HG03196 (cell line): ENCODE results near the gene MBLAC2.

ENCODE experiments used
- ATAC-seq: cut with Tn5 transposase; IDR thresholded peaks from one replicate; pipeline ENCODE4 v1.9.1; 2021; ENCODE audit not compliant: unreplicated experiment

The MBLAC2 gene

GRCh38 chr5:90474235-90475107 is at the start of gene MBLAC2, which contains the start of gene POLR3G:
MBLAC2 (minus strand) TSS chr5:90474771; CDS start chr5:90474292, 479 bp downstream.
POLR3G (plus strand) TSS chr5:90474864; CDS start chr5:90485568, 10,704 bp downstream.
- peak; percentile 86 for ATAC-seq

- no peak for ATAC-seq
These were observed 44.5 kb upstream of the MBLAC2 start for GRCh38 chr5:90519081-90519480.

GRCh38 chr5:90518661-90519060 is 44.1 kb upstream of the MBLAC2 start:
- no peak for ATAC-seq

- no peak for ATAC-seq
These were observed 39.9 kb upstream of the MBLAC2 start for GRCh38 chr5:90514520-90514919.

GRCh38 chr5:90510438-90510837 is 35.9 kb upstream of the MBLAC2 start:
- no peak for ATAC-seq

- ATAC-seq = no peak
These were observed 31.6 kb upstream of the MBLAC2 start for GRCh38 chr5:90506221-90506620.

- ATAC-seq = no peak
These were observed 30.2 kb upstream of the MBLAC2 start for GRCh38 chr5:90504743-90505142.

- ATAC-seq = no peak
These were observed 29.0 kb upstream of the MBLAC2 start for GRCh38 chr5:90503596-90503995.

GRCh38 chr5:90495146-90495545 is 20.6 kb upstream of the MBLAC2 start:
- ATAC-seq = no peak

GRCh38 chr5:90494043-90494442 is 19.5 kb upstream of the MBLAC2 start:
- no peak for ATAC-seq

GRCh38 chr5:90488791-90489190 is 14.2 kb upstream of the MBLAC2 start:
- ATAC-seq = no peak

- ATAC-seq = no peak
These were observed 10.0 kb upstream of the MBLAC2 start for GRCh38 chr5:90484540-90484939.

GRCh38 chr5:90483206-90483605 is 8.6 kb upstream of the MBLAC2 start:
- ATAC-seq = no peak

- no peak for ATAC-seq
These were observed 6.1 kb upstream of the MBLAC2 start for GRCh38 chr5:90480699-90481098.

GRCh38 chr5:90479611-90480385 is 5.2 kb upstream of the MBLAC2 start:
- no peak for ATAC-seq

- no peak for ATAC-seq
These were observed 3.1 kb upstream of the MBLAC2 start for GRCh38 chr5:90477621-90478215.

- no peak for ATAC-seq
These were observed 2.5 kb upstream of the MBLAC2 start for GRCh38 chr5:90477073-90477472.

GRCh38 chr5:90476391-90476790 is 1.8 kb upstream of the MBLAC2 start:
- ATAC-seq = no peak

GRCh38 chr5:90475436-90475980 is 937 bp upstream of the MBLAC2 start:
- ATAC-seq = no peak

GRCh38 chr5:90473396-90474234 is 956 bp downstream of the MBLAC2 start:
- peak; percentile 14 for ATAC-seq
